Activated gamma-delta T cell treated with Interleukin-2 at 50 U/mL for 16 hours (primary cell): Measurements from ENCODE around the gene LRRC31.

Experiments used
- DNase-seq: peaks from one replicate; pipeline ENCODE4 v3.0.0-alpha.2; 2020

LRRC31 gene

GRCh38 chr3:169869484-169870220 is at the start of gene LRRC31:
Gene LRRC31, minus strand, starts transcription at chr3:169869935. Its CDS starts 128 bp downstream, at chr3:169869807.
- no peak for DNase-seq

- no peak for DNase-seq
These were observed 44.6 kb upstream of the LRRC31 start for GRCh38 chr3:169914321-169914720.

GRCh38 chr3:169913323-169913722 is 43.6 kb upstream of the LRRC31 start:
- DNase-seq = no peak

- DNase-seq = no peak
These were observed 41.5 kb upstream of the LRRC31 start, which contains the start of gene SAMD7 for GRCh38 chr3:169911272-169911671. Gene SAMD7, plus strand, starts transcription at chr3:169911572. Its CDS starts 7,927 bp downstream, at chr3:169919499.

GRCh38 chr3:169907944-169908343 is 38.2 kb upstream of the LRRC31 start:
- DNase-seq = no peak

GRCh38 chr3:169907476-169907875 is 37.7 kb upstream of the LRRC31 start:
- DNase-seq = no peak

GRCh38 chr3:169905404-169905803 is 35.7 kb upstream of the LRRC31 start:
- DNase-seq = no peak

- no peak for DNase-seq
These were observed 31.7 kb upstream of the LRRC31 start for GRCh38 chr3:169901453-169901852.

- no peak for DNase-seq
These were observed 27.5 kb upstream of the LRRC31 start for GRCh38 chr3:169897284-169897683.

GRCh38 chr3:169895072-169895471 is 25.3 kb upstream of the LRRC31 start:
- DNase-seq = no peak

- DNase-seq = no peak
These were observed 24.4 kb upstream of the LRRC31 start for GRCh38 chr3:169894110-169894509.

- DNase-seq = no peak
These were observed 22.2 kb upstream of the LRRC31 start for GRCh38 chr3:169891886-169892285.

- no peak for DNase-seq
These were observed 16.9 kb upstream of the LRRC31 start for GRCh38 chr3:169886671-169887070.

- no peak for DNase-seq
These were observed 11.0 kb upstream of the LRRC31 start for GRCh38 chr3:169880576-169881250.

- DNase-seq = no peak
These were observed 10.3 kb upstream of the LRRC31 start for GRCh38 chr3:169879845-169880575.

GRCh38 chr3:169879013-169879557 is 9.3 kb upstream of the LRRC31 start:
- DNase-seq = no peak

GRCh38 chr3:169871129-169871886 is 1.6 kb upstream of the LRRC31 start:
- no peak for DNase-seq

GRCh38 chr3:169868369-169868768 is 1.4 kb downstream of the LRRC31 start:
- no peak for DNase-seq

- no peak for DNase-seq
These were observed 2.0 kb downstream of the LRRC31 start for GRCh38 chr3:169867584-169868210.

GRCh38 chr3:169865176-169865767 is 4.5 kb downstream of the LRRC31 start:
- DNase-seq = no peak

GRCh38 chr3:169864270-169864669 is 5.5 kb downstream of the LRRC31 start:
- no peak for DNase-seq

- DNase-seq = peak; percentile 53
These were observed 6.3 kb downstream of the LRRC31 start for GRCh38 chr3:169863458-169863899.
